K562 (cell line): ENCODE data around the gene MAN2B1. TPM values are rescaled to one million over a fixed set of nuclear protein-coding genes. Genes with fewer than 3 reads are reported as not detected.

ENCODE experiments used
- CBX1 ChIP-seq: sonication (generic); IDR thresholded peaks from 2 replicates; pipeline ENCODE4 v1.6.1; 2016; ENCODE audit warnings: antibody characterized with exemption, low read depth, mild to moderate bottlenecking
- CBX8 ChIP-seq: fragments of 200-600 bp; sonication (generic); IDR thresholded peaks from 2 replicates; pipeline ENCODE4 v1.6.1; 2012; ENCODE audit warnings: borderline replicate concordance, mixed run types, low read depth, mild to moderate bottlenecking, moderate library complexity, mixed read lengths, low read length, control low read depth, inconsistent platforms; ENCODE audit not compliant: poor library complexity, severe bottlenecking; ENCODE audit errors: extremely low read depth
- CTBP1 ChIP-seq: fragments of 450-650 bp; IDR thresholded peaks from 2 replicates; pipeline ENCODE4 v1.6.1; 2016; ENCODE audit warnings: borderline replicate concordance
- ETV5 ChIP-seq: sonication (generic); formaldehyde crosslinking; IDR thresholded peaks from 2 replicates; pipeline ENCODE4 v1.4.0; 2020; ENCODE audit warnings: low read depth, mild to moderate bottlenecking, missing genetic modification reagents
- FOXM1 ChIP-seq, 2 experiments: fragments of 450-650 bp in 1 of 2; sonication (generic) in 1 of 2; formaldehyde crosslinking in 1 of 2; IDR thresholded peaks; 2 replicates each; pipeline versions ENCODE4 v1.6.1 to v1.9.0; 2017 to 2022; ENCODE audit warnings: low read depth in 2 of 2, mild to moderate bottlenecking in 2 of 2, missing genetic modification reagents in 1 of 2, moderate library complexity in 1 of 2
- GABPB2 ChIP-seq: fragments of 250-450 bp; sonication (Bioruptor Pico); conservative IDR thresholded peaks from 2 replicates; pipeline ENCODE4 v1.5.1; 2021; ENCODE audit warnings: mild to moderate bottlenecking
- KHSRP ChIP-seq: fragments of 450-650 bp; IDR thresholded peaks from 2 replicates; pipeline ENCODE4 v1.6.1; 2017
- L3MBTL2 ChIP-seq: fragments of 450-650 bp; IDR thresholded peaks from 2 replicates; pipeline ENCODE4 v1.6.1; 2016; ENCODE audit warnings: mild to moderate bottlenecking, moderate library complexity
- MTA1 ChIP-seq: fragments of 450-650 bp; IDR thresholded peaks from 2 replicates; pipeline ENCODE4 v1.6.1; 2017; ENCODE audit warnings: borderline replicate concordance
- NR1H2 ChIP-seq: sonication (generic); formaldehyde crosslinking; IDR thresholded peaks from 2 replicates; pipeline ENCODE4 v1.4.0; 2020; ENCODE audit warnings: mild to moderate bottlenecking, missing genetic modification reagents
- PHF20 ChIP-seq: fragments of 450-650 bp; IDR thresholded peaks from 2 replicates; pipeline ENCODE4 v1.6.1; 2018; ENCODE audit not compliant: partially characterized antibody
- PPARD ChIP-seq: fragments of 250-450 bp; sonication (Bioruptor Pico); IDR thresholded peaks from 2 replicates; pipeline ENCODE4 v1.8.0; 2022; ENCODE audit warnings: inconsistent platforms, mild to moderate bottlenecking, moderate library complexity
- SP2 ChIP-seq: IDR thresholded peaks from 2 replicates; pipeline ENCODE4 v1.6.1; 2011; ENCODE audit warnings: mild to moderate bottlenecking, low read depth, low read length, moderate library complexity; ENCODE audit not compliant: poor library complexity, severe bottlenecking; ENCODE audit errors: extremely low read depth
- STAT5B ChIP-seq: fragments of 250-450 bp; sonication (Bioruptor Pico); IDR thresholded peaks from 2 replicates; pipeline ENCODE4 v1.8.0; 2021; ENCODE audit warnings: mild to moderate bottlenecking, inconsistent platforms
- THRAP3 ChIP-seq: fragments of 450-650 bp; IDR thresholded peaks from 2 replicates; pipeline ENCODE4 v1.6.1; 2016; ENCODE audit warnings: mild to moderate bottlenecking, inconsistent platforms, borderline replicate concordance
- U2AF2 ChIP-seq: fragments of 200-400 bp; formaldehyde crosslinking; optimal IDR thresholded peaks from 2 replicates; pipeline ENCODE3; 2017; ENCODE audit warnings: low read depth, mild to moderate bottlenecking, low read length
- ZFP30 ChIP-seq: fragments of 250-450 bp; sonication (Bioruptor Pico); IDR thresholded peaks from 2 replicates; pipeline ENCODE4 v1.8.0; 2022; ENCODE audit warnings: moderate library complexity, mild to moderate bottlenecking, inconsistent platforms, borderline replicate concordance
- ZFX ChIP-seq: sonication (generic); formaldehyde crosslinking; IDR thresholded peaks from 2 replicates; pipeline ENCODE4 v1.8.0; 2022; ENCODE audit warnings: mild to moderate bottlenecking, missing genetic modification reagents, moderate library complexity
- ZNF274 ChIP-seq: IDR thresholded peaks from 2 replicates; pipeline ENCODE4 v1.6.1; 2011; ENCODE audit warnings: low read depth, mild to moderate bottlenecking, low read length, moderate library complexity, borderline replicate concordance
- ZNF316 ChIP-seq: fragments of 450-650 bp; IDR thresholded peaks from 2 replicates; pipeline ENCODE4 v1.6.1; 2016
- ZNF76 ChIP-seq: fragments of 250-450 bp; sonication (Bioruptor Pico); IDR thresholded peaks from 2 replicates; pipeline ENCODE4 v1.4.0; 2020; ENCODE audit warnings: mild to moderate bottlenecking, moderate library complexity, borderline replicate concordance
- polyA plus RNA-seq, 8 experiments: library from polyadenylated mRNA; depleted of rRNA in 4 of 8; stranded (reverse) in 5 of 8; unstranded in 3 of 8; fragments of >200 nt; fragmentation: Nextera tagmentation in 2 of 8; fragmentation: Illumina TruSeq in 1 of 8; extraction: Ambion mirVana in 2 of 8; extraction: Trizol in 1 of 8; gene quantifications; 2 replicates each; pipeline versions ENCODE4 v1.2.1 to v1.2.3, GENCODE V29; 2011 to 2014; ENCODE audit warnings: inconsistent platforms in 1 of 8, missing spikeins in 1 of 8
- total RNA-seq, 7 experiments: library from RNA; depleted of rRNA in 6 of 7; stranded (reverse); fragments of >200 nt in 6 of 7; fragmentation: Illumina TruSeq in 2 of 7; extraction: Trizol in 2 of 7; gene quantifications; 2 replicates each; pipeline versions ENCODE4 v1.2.1 to v1.2.3, GENCODE V29; 2011 to 2021; ENCODE audit warnings: low replicate concordance in 1 of 7
- TF ChIP-seq, protein P1 (sequence below): fragments of 450-650 bp; IDR thresholded peaks from 2 replicates; pipeline ENCODE4 v1.6.1; 2014; ENCODE audit warnings: low read depth, mild to moderate bottlenecking, moderate library complexity, borderline replicate concordance
- TF ChIP-seq, protein P2 (sequence below): sonication (generic); formaldehyde crosslinking; IDR thresholded peaks from 2 replicates; pipeline ENCODE4 v1.4.0; 2020; ENCODE audit warnings: mild to moderate bottlenecking, missing genetic modification reagents

MAN2B1 gene
- total and polyA plus RNA-seq, 9 of the 15 experiments (the other 6 are each of a cell fraction or from before 2014, with no cell fraction given), result 0.59 to 33.8 (median 11.4) TPM

- TF ChIP-seq, protein P1, sequence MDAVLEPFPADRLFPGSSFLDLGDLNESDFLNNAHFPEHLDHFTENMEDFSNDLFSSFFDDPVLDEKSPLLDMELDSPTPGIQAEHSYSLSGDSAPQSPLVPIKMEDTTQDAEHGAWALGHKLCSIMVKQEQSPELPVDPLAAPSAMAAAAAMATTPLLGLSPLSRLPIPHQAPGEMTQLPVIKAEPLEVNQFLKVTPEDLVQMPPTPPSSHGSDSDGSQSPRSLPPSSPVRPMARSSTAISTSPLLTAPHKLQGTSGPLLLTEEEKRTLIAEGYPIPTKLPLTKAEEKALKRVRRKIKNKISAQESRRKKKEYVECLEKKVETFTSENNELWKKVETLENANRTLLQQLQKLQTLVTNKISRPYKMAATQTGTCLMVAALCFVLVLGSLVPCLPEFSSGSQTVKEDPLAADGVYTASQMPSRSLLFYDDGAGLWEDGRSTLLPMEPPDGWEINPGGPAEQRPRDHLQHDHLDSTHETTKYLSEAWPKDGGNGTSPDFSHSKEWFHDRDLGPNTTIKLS, result 0 out of 2 replicates have a peak, but pooled peaks have one; percentile 39
- TF ChIP-seq STAT5B (CRISPR knock-in tag) (no peak), ZNF274 (no peak), PPARD (no peak), KHSRP (no peak), CBX8 (no peak), GABPB2 (no peak), ZNF76 (CRISPR knock-in tag) (peak; percentile 51; the same call in 1 of the 2 replicates), ZNF316 (no peak), NR1H2 (CRISPR knock-in tag) (0 out of 2 replicates have a peak, but pooled peaks have one; percentile 42), U2AF2 (no peak), CBX1 (no peak), PHF20 (peak; percentile 100), ZFX (peak; percentile 87), SP2 (no peak), THRAP3 (peak; percentile 97), ETV5 (0 out of 2 replicates have a peak, but pooled peaks have one; percentile 64), FOXM1 (IDR thresholded peaks at IDR 0.05; ENCODE audit: low read depth) (peak; percentile 69), FOXM1 (CRISPR knock-in tag; IDR thresholded peaks at IDR 0.05; ENCODE audit: low read depth) (no peak), MTA1 (0 out of 2 replicates have a peak, but pooled peaks have one; percentile 22), CTBP1 (peak; percentile 46; the same call in 1 of the 2 replicates), ZFP30 (CRISPR knock-in tag) (no peak), L3MBTL2 (peak; percentile 73; the same call in 1 of the 2 replicates)
- TF ChIP-seq, protein P2, sequence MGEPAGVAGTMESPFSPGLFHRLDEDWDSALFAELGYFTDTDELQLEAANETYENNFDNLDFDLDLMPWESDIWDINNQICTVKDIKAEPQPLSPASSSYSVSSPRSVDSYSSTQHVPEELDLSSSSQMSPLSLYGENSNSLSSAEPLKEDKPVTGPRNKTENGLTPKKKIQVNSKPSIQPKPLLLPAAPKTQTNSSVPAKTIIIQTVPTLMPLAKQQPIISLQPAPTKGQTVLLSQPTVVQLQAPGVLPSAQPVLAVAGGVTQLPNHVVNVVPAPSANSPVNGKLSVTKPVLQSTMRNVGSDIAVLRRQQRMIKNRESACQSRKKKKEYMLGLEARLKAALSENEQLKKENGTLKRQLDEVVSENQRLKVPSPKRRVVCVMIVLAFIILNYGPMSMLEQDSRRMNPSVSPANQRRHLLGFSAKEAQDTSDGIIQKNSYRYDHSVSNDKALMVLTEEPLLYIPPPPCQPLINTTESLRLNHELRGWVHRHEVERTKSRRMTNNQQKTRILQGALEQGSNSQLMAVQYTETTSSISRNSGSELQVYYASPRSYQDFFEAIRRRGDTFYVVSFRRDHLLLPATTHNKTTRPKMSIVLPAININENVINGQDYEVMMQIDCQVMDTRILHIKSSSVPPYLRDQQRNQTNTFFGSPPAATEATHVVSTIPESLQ, result peak; percentile 51; the same call in 1 of the 2 replicates
Measured at GRCh38 chr19:12669270-12670158, 3.0 kb upstream of the MAN2B1 start (continued).
